ENCODE results near the gene NCAPD3.
"Not testable (repeated sequence)": the region's sequence is repeated elsewhere in the genome, so short reads cannot be mapped to it uniquely, and the experiment has no call there.

NCAPD3 gene

DNA sequence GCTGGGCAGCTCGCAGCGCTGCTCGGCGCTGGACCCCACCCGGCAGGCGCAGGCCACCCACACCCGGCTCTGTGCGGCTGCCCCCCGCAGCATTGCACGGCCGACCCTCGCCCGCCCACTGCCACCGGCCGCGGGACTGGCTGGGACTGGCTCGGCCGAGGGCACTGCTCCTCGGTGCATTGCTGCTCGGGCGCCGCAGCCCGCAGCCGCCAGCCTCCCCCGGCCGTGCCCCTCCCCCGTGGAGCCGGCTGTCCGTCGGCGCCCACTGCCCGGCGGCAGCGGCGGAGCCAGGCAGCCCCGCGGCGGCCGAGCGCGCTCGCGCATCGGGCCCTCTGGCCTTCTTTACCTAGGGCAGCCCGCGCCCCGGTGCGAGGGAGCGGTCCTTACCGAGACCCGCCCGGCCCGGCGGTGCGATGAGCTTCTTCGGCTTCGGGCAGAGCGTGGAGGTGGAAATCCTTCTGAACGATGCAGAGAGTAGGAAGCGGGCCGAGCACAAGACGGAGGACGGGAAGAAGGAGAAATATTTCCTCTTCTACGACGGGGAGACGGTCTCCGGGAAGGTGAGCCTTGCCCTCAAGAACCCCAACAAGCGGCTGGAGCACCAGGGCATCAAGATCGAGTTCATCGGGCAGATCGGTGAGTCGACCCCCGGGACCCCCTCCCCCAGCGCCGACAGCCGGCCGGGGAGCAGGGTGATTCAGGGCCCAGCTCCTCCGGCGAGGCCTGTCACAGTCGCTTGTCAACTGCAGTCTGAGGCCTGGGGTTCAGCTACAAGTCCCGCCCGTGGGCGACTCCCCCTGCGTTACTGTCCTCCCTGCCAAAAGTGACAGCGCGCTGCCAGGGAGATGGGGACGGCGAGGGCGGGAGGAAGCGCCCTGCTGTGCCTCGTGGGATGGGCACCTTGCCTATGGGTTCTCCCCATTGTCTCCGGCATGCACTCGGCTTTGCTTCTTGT, 1.2 kb upstream of the NCAPD3 start:
- DNase-seq = peak; percentile 30

DNA sequence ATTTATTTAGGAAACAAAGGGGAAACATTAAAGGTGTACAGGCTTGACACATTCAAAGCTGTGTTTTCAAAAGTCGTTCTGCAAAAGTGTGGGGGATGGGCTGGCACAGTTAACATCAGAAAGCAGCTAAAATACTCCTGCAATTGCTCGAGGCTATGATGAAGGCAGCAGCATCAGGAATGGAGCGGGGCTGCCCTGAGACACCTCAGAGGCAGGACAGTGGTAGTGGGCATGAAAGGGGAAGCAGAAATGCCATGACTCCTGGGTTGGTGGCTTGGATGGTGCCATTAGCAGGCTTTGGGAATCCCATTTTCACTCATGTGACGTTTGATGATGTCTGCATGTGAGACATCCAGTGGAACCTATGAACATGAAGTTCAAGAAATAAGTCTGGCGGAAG, 646 bp downstream of the NCAPD3 start:
- peak; percentile 28 for DNase-seq

DNA sequence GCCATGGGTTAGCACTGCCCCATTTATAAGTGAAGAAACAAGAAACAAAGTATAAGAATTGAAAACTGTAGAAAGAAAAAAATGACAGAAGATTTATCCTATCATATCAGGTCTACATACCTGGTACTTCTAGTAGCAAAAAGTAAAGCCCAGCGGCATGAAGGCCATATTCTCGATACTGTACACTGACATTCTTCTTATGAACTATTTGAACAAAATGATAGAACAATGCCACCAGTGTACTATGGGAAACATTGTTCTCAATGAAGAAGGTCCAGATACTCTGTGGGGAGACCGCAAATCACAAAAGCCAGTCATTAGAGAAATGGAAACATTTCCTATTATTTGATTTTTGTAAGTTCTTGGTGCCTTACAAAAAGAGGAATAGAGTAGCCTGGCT, 7.0 kb downstream of the NCAPD3 start:
- no peak for DNase-seq

DNA sequence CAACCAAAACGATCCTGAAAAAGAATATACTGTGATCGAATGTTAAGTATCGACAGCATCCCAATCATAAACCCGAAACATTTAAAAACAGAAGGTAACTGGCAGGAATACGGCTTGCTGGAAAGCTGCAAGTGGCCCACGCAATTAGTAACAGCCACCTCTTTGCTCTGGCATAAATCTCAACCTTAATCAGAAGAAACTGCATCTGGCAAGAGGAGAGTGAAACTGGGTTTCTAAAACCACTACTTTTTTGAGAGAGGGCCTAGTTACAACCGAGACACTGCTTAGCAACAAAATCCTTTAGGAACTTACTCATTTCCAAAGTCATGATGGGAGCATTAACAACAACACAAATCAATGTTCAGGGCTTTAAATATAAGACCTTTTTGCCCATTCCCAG, 7.9 kb downstream of the NCAPD3 start:
- DNase-seq = no peak

DNA sequence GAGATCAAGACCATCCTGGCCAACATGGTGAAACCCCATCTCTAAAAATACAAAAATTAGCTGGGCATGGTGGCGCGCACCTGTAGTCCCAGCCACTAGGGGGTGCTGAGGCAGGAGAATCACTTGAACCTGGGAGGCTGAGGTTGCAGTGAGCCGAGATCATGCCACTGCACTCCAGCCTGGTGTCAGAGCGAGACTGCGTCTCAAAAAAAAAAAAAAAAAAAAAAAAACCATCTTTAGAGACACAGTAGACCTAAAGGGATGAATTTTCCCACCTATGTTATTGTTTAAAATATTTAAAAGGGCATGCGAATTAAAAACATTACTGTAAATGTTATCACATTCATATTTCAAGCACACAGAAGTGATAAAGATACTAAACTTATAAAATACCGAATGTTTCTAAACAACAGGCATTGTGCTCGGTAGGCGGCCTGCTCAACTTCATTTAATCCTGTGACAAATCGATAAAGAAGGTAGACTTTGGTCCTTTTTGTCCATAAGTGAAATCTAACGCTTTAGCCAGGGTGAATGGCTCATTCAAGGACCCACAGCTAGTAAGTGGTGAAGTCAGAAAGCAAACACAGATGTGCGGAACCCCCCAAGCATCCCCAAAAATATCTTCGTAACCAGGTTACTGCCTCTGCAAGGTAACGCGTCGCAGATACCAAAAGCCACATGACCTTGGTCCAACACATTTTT, 16.1 kb downstream of the NCAPD3 start:
- DNase-seq = no peak

DNA sequence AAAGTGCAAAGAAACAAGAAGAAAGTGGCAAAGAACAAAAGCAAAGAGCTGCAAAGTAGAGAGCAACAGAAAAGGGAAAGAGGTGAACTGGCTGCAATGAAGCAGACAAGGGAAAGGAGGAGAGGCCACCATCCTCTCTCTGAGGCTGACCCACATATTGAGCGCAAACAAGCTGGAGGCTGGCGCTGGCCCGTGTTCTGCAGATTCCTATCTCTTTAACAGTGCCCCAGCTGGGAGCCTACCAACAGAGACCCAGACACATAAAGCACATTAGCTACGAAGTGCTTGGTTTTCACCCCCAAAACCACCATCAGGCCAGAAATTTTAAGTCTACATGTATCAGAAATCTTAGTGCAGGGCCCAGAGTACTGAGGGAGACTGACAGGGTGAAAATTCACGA, 17.6 kb downstream of the NCAPD3 start:
- no peak for DNase-seq

DNA sequence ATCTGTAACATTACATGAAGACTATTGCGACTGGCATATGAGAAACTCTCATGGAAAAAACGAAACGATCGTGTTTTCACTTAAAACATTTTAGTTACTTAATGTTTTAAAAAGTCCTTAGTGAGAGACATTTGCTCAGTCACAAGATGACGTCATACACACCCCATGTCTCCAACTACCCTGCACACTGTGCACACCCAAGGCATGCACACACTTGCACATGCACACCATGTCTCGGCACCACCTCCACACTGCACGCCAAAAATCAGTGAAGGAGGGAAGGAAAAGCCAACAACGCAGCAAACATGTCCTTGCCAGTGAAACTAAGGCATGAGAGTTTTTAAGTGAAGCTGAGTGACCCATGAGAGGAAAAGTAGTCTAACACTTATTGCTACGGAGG, 18.0 kb downstream of the NCAPD3 start:
- DNase-seq = no peak

DNA sequence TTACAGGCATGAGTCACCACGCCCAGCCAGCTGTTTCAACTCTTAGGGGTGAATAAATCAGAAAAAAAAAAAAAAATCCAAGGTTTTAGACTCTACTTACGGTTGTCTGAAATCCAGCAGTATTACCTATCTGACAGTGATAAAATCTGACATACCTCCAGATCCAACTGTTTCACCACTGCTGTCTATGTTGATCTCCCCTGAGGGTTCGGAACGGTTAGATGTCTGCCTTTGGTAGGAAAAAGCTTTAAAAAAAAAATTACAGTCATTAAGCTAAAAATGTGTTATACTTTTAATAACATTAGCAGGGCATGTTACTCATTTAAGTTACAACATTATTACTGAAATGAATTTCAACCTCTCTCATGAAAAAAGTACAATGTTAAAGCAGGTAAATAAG, 21.1 kb downstream of the NCAPD3 start:
- no peak for DNase-seq

DNA sequence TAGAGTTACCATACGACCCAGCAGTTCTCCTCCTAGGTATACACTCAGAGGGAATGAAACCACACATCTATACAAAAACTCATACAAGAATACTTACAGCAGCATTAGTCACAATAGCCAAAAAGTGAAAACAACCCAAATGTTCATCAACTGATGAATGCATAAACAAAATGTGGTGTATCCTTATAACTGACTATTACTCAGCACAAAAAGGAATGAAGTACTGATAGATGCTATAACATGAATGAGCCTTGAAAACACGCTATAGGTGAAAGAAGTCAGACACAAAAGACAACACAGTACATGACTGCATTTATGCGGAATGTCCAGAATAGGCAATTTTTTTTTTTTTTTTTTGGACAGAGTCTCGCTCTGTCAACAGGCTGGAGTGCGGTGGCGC, 23.1 kb downstream of the NCAPD3 start:
- no peak for DNase-seq

DNA sequence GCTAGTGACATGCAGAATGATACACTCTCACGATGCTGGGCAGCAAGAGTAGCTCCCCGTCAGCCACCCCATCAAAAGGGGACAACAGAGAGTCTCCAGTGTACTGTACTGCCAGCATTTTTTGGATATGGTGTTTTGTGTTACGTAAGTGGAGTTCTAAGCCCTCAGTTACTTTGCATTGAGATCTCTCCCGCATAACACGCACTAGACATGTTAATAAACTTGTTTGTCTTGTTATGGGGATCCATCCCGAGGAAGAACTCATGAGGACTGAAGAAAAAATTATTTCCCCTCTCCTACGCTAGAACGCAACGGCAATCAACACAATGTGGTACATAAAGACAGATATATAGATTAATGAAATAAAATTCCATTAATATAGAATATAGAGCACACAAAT, 24.2 kb downstream of the NCAPD3 start:
- no peak for DNase-seq

DNA sequence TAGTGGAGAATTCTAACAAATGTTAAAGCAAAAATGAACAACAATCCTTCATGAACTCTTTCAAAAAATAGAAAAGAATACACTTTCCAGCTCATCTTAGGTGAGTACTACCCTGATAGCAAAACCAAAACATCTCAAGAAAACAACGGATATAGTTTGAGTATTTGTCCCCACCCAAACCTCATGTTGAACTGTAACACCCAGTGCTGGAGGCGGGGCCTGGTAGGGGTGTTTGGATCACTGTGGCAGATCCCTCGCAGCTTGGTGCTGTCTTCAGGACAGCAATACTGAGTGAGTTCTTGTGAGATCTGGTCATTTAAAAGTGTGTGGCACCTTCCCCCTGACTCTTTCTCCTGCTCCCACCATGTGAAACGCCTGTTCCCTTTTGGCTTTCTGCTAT, 27.0 kb downstream of the NCAPD3 start:
- DNase-seq = no peak

DNA sequence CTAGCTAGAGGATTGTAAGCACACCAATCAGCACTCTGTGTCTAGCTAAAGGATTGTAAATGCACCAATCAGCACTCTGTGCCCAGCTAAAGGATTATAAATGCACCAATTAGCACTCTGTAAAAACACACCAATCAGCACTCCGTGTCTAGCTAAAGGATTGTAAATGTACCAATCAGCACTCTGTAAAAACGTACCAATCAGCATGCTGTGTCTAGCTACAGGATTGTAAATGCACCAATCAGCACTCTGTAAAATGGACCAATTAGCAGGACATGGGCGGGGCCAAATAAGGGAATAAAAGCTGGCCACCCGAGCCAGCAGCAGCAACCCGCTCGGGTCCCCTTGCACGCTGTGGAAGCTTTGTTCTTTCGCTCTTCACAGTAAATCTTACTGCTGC, 35.7 kb downstream of the NCAPD3 start:
- DNase-seq = not testable (repeated sequence)

DNA sequence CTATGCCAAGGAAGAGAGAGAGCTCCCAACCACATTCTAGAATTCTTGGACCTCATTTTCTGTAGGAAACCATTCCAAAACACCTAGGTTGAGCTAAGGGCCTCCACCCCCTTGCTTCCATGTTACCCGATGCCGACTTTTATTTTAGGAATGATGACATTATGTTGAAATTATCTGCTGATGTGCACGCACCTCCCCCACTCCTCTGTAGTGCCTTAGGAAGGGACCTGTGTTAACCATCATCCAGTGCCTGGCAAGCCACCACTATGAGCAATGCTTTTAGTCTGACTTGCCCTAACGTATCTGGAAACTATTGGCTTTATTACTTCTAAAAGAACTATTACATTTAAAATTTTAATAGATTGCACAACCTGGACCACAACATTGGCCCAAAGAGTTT, 42.1 kb downstream of the NCAPD3 start:
- DNase-seq = no peak

DNA sequence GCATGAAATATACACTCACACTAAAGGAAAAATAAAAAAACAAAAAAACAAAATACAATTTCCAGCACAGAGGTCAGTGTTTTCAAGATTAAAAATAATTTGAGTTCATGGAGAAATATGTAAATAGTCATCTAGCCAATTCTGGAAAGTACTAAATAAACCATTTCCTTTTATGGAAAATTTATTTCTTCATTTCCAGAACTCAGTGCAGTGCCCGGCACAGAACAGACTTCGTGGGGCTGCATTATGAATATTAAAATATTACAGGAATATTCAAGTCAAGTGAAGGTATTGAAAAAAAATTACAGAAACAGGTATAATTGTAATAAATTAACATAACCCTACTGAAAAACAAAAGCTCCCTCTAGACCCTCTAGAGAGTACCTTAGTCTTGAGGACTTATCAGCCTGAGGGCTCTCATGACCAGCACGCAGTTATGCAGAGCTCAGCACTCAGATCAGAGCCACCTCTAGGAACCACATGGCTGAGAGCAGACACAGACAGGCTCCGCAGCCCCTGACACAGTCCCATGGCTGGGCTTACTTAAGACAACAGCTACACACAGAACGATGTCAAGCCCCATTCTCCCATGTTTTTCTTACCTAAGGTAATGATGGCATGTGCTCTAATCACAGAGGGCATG, 45.6 kb downstream of the NCAPD3 start:
- no peak for DNase-seq

DNA sequence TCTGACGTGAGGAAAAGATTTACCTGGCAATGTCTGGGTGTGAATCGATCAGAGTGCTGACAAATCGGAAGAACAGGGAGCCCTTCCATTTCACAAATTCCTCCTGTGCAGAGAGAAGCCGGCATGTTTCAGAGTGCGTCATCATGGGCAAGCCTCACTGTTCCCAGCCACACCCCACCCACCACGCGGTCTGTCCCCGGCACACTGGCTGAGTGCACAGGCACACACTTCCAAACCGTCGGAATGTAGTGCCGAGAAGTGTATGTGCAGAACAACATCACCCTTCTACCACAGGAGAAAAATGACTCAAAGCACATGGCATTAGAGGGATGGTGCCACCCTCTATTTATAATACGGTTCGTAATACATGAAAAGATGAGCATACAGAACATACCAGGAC, 47.5 kb downstream of the NCAPD3 start:
- DNase-seq = no peak

DNA sequence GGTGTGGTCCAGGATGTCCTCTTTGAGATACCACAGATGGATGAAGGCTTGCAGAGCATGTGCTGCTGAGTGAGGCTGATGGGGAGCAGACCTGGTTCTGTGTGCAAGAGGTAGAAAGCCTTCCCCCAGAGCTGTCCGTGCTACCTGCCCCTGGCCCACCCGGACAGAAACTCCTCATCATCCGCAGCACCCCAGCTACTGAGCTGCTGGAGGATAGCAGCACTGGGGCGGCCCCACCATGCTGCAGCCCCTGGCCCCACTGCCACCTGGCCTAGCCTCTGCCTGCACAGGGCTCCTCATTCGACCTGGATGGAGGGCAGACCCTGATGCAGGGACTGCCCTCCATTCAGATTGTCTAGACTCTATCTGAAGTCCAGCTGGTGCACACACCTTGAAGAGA, 50.5 kb downstream of the NCAPD3 start:
- no peak for DNase-seq

DNA sequence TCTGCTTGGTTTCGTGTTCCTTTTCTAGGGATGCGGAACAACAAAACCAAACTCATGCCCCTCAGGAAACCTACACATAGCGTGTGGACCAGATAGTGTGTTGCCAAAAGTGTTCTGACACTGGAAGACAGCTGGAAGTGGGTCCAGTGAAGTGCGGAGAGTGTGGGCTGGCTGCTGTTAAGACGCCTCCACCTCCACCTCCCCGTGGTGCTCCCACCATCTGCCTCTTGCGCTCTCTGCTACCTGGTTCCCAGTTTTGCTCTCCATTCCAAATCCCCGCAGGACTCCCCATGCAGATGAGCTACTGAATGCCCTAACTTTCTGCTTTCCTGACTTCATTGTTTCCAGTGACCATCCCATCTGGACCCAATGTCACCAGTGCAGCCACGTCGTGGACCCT, 51.8 kb downstream of the NCAPD3 start:
- no peak for DNase-seq

DNA sequence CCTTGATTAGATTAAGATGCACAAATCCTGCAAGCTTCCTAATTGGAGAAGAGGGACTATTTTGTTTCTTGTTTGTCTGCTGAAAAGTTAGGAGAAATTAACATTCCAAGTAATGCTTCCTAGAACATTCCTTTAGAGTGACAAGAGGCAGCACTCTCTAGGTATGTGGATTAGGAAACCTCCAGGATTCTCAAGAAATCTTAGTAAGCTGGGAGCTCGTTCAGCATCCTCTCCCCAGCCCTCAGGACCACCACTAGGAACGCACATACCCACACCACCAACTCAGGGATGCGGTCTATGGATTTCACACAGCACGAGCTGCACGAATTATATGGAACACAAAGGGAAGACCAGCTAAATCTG, 52.9 kb downstream of the NCAPD3 start:
- DNase-seq = no peak

DNA sequence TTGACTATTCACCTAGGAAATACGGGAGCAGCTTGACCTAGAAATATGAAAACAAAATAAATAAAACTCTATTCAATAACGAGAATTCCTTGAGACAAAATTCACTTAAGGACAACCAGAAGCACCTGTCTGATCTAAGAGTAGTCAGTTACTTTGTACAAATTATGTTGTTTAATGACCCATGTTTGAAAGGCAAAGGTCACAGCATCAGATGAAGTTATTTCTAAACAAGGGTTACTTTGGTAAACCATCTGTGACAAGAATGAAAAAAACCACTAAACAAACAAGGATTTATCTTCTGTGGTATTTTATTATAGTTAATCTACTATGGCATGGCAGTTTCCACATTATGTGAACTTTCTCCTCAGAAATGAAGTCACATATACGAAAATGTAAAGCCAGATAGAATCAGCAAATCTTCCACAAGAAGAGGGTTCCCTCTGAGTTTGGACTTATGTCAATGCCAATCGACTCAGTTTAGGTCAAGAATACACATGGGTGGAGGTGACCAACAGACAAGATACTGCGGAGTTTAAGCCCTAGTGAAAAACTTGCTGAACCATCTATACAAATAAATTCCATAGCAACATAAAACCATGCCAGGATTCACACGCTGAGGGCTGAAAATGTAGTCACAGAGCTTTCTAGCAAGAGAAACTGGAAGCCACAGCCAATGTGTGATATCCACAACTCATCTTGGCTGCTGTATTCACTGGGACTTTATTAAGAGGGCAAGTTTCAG, 53.4 kb downstream of the NCAPD3 start:
- DNase-seq = no peak

DNA sequence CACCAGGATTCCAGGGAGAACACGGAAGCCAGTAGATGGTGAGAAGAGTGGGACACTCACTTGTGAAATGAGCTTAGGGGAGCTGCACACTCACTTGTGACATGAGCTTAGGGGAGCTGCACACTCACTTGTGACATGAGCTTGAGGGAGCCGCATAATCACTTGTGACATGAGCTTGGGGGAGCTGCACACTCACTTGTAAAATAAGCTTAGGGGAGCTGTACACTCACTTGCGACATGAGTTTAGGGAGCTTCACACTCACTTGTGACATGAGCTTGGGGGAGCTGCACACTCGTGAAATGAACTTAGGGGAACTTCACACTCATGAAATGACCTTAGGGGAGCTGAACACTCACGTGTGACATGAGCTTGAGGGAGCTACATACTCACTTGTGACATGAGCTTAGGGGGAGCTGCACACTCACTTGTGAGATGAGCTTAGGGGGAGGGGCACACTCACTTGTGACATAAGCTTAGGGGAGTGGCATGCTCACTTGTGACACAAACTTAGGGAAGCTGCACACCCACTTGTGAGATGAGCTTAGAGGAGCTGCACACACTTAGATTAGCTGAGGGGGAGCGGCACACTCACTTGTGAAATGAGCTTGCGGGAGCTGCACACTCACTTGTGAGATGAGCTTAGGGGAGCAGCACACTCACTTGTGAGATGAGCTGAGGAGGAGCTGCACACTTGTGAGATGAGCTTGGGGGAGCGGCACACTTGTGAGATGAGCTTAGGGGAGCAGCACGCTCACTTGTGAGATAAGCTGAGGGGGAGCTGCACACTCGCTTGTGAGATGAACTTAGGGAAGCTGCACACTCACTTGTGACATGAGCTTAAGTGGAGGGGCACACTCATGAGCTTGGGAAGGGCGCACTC, 59.0 kb downstream of the NCAPD3 start:
- no peak for DNase-seq

DNA sequence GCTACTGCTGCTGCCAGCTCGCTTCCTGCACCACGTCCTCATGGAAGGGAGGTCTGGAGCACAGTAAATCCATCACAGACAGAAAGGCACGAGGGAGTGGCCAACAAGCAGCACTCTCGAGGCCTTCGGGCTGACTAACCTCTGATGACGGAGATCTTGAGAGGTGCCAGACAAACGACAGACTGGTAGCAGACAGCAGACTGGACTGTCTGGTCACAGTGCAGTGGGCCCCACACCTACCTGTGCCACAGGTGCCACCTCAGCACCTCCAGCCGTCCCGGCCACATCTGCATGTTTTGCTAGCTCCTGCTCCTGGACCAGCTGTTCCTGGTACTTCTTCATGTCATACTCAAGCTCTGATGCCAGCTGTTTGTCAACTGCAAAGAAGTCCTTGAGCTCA, 64.1 kb downstream of the NCAPD3 start:
- DNase-seq = no peak

DNA sequence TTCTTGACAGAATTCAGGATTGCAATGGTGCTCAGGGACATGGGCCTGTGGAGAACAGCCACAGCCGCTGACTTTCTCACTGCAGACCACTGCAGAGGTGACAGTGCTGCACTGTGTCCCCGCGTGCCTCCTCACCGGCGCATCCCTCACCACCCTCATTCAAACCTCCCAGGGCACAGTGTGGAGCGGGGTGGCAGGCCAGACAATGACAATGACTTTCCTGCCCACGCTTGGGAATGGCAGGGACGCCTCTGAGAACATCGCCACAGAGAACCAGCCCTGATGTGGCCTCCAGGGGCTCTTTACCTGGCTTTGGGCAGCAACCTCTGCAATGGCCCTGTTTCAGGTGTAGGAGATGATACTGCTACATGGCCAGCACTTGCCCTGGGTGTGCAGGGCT, 65.7 kb downstream of the NCAPD3 start:
- no peak for DNase-seq

All from DMS79 (cell line).